Right ventricle myocardium superior (tissue), 1 donor: ENCODE data around the gene GALNT13. TPM values are rescaled to one million over a fixed set of nuclear protein-coding genes. Genes with fewer than 3 reads are reported as not detected.

Source experiments
- ATAC-seq: fragments of 200-7000 bp; cut with Tn5 transposase; one replicate; pipeline ENCODE4 v1.9.1; 2020; ENCODE audit warnings: mild to moderate bottlenecking; ENCODE audit not compliant: poor library complexity
- DNase-seq: peaks from one replicate; pipeline ENCODE4 v3.0.0-alpha.2; 2020
- intact Hi-C: fragments of 100-400 bp; cut with DNase I; formaldehyde crosslinking; loops from one replicate; pipeline ENCODE4 v1.11.2; 2022
- long read RNA-seq: library from polyadenylated mRNA; unstranded; transcript quantifications from one replicate; pipeline ENCODE4 v2.0.0, GENCODE V29; 2021
- total RNA-seq: library from RNA; stranded (reverse); fragmentation: NEBNext Ultra II Directional; extraction: Animal tissue kit (Norgen Biotek cat#: 25700); gene quantifications from one replicate; pipeline ENCODE4 v1.2.1, GENCODE V29; 2021
- donor health status: DM: no; HTN: yes; CAD: no; lungs with severe emphysema.

GALNT13 gene
- total RNA-seq, result not detected
- long read RNA-seq, result 0 reads

DNA sequence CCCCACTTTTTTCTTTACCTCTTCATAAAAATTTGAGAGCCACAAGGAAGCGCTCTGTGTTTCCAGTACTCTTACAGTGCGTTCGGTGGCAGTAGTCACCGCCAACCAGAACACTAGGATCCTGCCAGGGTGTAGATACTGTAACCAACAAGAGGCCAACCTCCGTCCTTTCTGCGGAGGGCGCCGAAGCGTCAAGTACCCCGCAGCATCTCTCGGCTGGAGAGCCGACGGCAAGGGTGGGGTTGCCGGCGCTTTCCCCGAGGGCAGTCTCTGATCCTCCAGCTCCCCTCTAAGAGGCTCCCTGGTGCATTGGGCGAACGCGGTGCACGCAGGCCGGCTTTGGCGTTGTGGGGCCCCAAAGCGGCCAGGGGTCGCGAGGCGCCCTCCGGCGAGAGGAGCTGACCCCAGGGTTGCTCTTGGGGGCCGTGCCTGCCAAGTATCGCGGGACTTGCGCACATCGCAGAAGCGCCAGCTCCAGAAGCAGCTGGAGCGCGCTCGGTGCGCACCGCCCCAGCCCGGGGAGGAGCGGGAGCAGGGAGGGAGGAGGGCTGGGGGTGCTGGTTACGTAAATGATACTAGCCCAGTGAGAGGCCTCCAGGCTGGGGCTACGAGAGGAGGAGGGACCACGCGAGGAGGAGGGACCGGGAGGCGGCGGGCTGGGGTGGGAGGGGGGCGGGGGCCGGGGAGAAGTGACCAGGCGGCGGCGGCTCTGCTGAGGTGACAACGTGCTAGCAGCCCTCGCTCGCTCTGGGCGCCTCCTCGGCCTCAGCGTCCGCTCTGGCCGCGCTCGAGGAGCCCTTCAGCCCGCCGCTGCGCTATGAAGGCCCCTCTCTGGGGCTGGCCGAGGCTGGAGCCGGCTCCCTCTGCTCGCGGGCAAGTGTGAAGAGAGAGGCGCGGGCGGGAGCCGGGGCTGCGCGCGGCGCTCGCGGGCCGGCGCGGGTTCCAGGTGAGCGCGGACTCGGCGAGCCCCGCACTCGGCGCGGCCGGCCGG, at the start of gene GALNT13:
Gene GALNT13, plus strand, starts transcription at position 692 of the 991 bp plus-strand sequence.
- DNase-seq (no peak), ATAC-seq (peak; percentile 45)
- intact Hi-C loops, result no loop called here

DNA sequence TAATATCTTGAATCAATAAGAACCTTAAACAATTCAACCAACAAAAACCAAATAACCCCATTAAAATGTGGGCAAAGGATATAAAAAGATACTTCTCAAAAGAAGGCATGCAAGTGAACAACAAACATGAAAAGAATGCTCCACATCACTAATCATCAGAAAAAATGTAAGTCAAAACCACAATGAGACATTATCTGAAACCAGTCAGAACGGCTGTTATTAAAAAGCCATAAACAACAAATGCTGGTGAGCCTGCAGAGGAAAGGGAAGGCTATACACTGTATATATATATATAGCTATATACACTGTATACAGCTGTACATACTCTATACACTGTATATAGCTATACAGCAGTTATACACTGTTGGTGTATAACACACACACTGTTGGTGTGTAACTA, 47.8 kb upstream of the GALNT13 start:
- intact Hi-C loops, result no loop called here
- no peak for ATAC-seq
- DNase-seq, result no peak

DNA sequence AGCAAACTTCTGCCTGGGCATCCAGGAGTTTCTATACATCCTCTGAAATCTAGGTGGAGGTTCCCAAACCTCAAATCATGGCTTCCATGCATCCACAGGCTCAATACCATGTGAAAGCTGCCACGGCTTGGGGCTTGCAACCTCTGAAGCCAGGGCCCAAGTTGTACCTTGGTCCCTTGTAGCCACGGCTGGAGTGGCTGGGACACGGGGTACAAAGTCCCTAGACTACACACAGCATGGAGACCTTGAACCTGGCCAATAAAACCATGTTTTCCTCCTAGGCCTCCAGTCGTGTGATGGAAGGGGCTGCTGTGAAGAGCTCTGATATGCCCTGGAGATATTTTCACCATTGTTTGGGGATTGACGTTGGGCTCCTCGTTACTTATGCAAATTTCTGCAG, 43.4 kb upstream of the GALNT13 start:
- intact Hi-C loops, result no loop called here
- ATAC-seq, result no peak
- DNase-seq, result no peak

DNA sequence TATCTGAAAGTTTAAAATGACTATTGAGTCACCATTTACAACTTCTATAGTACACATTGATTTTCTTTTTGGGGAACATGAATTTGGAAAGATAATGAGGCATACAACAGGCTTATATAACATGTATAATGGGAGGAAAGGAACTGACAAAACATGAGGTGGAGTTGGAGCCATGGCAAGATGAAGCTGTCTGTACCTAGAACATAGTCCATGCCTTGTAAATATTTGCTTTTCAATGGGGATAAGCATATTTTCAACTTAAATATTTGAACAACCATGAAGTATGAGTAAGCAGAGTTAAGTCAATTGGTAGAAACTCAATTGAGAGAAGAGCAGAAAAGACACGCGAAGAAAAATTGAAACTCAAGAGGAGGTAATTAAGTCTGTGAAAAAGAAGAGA, 37.1 kb upstream of the GALNT13 start:
- DNase-seq (no peak), ATAC-seq (no peak)
- intact Hi-C loops, result no loop called here

DNA sequence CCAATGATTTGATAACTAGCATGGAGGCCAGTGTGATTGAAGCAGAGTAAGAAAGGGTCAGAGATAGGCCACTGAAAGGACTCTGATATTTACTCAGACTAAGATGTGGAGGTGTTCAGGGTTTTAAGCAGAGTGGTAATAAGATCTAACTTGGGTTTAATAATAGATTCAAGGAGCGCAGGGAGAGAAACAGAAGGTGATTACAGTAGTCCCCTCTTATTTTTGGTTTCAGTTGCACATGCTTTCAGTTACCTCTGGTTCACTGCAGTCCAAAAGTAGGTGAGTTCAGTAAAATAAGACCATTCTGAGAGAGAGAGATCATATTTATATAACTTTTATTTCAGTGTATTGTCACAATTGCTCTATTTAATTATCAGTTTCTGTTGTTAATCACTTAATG, 13.5 kb upstream of the GALNT13 start:
- no peak for ATAC-seq
- no peak for DNase-seq
- intact Hi-C loops, result no loop called here

DNA sequence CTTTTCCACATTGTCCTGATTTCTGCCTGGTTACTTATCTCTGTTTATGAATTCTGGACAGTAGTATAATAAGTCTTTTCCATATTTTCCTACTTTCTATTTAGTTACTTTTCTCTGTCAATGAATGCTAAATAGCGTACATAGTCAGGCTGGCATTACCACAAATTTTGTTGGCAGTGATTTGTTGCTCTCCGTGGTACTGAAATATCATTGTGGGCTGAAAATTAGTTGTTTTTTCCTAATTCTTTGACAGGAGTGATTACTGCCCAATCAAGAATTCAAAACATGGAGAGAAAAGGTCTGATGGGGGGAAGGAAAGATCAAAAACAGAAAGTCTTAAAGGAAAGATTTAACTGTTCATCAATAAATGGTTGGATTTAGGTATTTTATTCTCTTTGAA, 7.7 kb upstream of the GALNT13 start:
- ATAC-seq, result no peak
- DNase-seq, result no peak
- intact Hi-C loops, result no loop called here

DNA sequence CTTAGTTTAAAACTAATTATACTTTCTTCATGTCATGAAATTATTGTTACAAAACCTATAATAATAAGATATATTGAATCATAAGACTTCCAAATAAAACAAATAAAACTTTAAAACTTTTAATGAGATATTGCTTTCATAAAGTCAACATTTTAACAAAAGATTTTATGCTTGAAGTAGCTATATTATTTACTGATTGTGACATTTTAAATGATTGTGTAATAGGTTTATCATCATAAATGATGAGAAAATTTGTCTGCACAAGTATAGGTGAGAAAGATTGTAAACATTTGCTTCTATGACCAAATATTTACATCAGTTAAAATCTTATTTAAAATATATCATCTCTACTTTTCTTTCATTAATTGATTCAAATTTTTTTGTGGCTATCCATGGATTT, 5.1 kb upstream of the GALNT13 start:
- DNase-seq (no peak), ATAC-seq (no peak)
- intact Hi-C loops, result no loop called here

DNA sequence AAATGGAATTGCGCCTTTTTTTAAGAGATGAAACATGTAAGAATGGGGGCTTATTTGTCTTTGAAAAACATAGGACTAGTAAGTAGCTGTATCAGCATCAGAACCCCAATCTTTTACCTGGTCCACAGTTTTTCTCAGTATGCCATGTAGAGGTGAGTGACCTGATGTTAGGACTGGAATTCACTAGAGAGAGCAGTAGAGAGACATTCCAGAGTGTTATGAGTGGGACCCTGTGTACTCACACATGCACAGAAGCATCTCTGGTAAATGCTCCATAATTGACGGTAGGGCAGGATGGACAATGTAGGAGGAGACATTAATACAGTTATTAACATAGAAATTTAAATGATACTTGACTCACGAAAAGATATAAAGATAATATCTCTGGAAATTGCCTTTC, 1.4 kb upstream of the GALNT13 start:
- ATAC-seq (no peak), DNase-seq (no peak)
- intact Hi-C loops, result no loop called here

DNA sequence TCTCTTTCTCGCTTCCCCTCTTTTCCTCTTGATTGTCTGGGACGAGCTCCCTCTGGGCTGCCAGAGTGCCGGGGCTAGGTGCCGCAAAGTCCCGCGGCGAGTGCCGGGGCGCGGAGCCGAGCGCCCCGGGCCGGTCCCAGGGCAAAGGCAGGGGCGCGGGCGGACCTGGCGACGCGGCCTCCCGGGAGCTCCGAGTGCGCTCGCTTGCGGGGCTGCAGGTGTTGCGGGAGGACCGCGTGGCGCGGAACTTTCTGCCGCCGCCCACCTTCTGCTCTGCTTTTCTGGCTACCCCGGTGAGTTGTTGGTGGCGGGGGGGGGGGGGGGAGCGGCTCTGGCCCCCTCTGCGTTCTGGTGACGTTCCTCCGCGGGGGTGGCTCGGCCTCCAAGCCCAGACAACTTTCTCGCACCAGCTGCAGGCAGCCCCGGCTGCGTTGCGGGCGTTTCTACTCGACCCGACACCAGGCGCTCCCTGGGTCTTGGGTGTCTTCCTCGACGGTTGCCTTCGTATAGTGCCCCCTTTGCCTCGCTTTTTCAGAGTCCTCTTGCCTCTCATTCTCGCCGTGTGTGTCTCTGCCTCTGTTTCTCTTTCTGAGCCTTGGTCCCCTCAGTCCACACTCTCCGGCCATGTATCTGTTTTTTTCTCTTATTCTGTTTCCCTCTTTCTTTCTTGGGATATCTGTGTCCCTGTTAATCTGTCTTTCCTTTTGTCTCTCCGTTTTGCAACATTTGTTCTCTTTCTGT, 759 bp downstream of the GALNT13 start:
- intact Hi-C loops, result no loop called here
- no peak for ATAC-seq
- DNase-seq, result no peak

DNA sequence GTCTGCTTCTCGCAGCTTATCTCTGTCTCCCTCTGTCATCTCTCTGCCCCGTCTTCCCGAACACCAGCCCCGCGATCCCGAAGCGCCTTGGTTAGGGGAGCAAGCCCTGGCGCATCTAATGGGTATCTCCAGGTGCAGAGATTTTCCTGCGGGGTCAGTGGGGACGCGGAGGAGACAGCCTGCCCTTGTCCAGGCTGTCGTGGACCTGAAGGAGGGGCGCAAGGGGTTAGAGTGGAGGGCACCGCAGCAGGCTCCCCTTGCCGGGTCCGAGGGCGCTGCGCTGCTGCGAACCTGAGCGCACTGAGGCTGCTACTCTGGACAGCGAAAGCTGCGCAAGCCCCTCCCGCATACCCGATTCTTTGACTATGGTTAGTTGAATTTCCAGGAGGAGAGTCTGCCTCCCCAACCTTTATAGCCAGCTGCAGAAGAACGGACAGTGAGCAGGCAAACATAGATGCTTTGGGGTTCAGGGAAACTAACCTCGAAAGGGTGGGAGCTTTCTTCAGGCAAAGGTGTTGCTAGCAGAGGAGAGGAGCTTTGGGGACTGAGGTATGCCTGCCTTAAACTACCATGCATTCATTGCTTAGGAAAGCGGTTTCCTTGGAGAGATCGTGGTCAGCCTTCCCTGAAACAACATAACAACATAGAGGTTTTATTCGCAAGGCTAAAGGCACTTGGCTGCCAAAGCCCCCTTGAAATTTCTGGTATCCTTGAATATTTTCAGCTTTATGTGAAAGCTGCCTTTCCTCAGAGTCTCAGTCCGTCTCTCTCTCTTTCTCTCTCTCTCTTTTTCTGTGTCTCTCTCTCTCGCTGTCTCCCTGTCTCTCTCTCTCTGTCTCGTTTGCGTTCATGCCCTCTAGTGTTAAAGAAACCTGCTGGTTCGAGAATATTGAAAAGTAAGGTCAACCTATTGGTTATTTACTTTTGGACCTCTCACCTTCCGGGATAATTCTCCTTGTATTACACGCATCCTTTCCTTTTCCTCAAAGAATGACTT, 1.6 kb downstream of the GALNT13 start:
- intact Hi-C loops, result no loop called here
- DNase-seq, result no peak

DNA sequence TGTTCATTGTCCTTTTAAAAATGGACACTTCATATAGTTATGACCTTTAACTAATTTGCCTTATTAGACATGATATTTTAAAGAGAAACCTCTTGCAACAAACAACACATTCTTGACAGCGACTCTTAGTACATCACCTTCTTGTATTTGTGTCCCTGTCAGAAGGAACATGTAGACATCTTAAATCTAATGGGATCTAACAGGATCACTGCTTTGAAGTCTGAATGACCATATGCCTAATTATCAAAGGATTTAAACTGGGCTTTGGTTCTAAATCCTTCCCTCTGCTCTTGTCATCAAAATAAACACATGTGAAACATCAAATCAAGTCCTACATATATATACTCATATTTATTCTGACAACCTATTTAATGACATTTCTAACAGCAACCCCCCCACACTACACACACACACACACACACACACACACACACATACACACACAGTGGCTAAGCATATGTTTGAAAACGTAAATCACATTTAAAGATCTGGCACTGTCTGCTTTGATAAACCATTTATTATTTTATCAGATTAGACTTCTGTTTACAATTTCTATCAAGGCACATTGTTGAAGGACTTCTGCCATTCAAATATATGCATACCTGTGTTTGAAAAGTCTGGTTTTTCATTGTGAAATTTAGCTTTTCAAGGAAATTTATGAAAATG, 4.2 kb downstream of the GALNT13 start:
- no peak for DNase-seq
- intact Hi-C loops, result no loop called here
- ATAC-seq, result no peak

More for the DNA sequence above, 1.6 kb downstream of the GALNT13 start:
- ATAC-seq, result no peak

DNA sequence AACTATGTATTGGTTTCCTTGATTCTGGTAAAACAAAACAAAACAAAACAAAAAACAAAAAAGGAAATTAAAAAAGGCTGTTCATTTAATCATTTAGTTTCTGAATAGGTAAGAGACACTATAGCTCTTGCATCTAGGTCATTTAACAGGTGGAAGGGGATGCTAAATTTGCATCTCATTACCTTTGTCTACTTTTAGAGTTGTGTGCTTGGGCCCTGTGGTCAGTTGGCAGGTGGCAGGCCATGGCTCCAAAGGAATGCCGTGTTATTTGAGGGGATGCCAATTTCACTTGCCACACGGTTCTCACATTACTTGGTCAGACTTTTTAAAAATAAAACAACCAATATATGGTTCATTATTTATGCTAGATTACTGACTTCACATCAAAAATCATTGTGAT, 9.2 kb downstream of the GALNT13 start:
- ATAC-seq, result no peak
- intact Hi-C loops, result no loop called here
- DNase-seq, result no peak

DNA sequence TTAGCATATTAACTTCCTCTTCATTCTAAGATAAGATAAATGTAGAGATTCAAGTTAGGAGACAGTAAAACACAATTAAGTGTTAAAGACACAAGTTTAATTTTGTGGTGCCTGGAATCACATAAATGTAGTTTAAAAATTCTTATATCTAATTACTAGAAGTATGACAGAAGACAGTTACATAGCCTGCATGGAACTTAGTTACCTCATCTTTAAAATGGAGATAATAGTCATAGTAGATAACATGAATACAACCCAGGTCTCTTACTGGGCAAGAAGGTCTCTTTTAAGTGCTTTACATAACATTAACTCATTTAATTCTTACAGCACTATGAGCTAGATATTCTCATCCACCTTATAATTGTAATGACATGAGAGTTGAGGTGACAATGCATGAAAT, 15.1 kb downstream of the GALNT13 start:
- DNase-seq (no peak), ATAC-seq (no peak)
- intact Hi-C loops, result no loop called here

DNA sequence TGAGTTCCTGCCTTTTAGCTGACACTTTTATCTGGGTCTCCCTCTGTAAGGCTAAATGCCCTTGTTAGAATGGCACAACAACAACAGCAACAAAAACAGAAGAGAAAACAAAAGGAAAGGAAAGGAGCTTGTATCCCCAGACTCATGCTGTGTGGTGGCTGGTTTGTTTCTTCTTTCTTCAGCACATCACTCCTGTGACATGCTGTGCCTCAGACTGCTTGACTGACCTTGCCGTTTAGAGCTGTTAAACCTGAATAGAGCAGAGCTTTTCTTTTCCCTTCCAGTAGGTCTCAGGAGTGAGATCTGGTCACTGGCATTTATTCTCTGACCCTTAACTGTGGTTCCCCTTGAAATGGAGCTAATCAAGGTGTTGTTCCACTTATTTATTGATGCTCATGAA, 18.9 kb downstream of the GALNT13 start:
- ATAC-seq (no peak), DNase-seq (no peak)
- intact Hi-C loops, result no loop called here

DNA sequence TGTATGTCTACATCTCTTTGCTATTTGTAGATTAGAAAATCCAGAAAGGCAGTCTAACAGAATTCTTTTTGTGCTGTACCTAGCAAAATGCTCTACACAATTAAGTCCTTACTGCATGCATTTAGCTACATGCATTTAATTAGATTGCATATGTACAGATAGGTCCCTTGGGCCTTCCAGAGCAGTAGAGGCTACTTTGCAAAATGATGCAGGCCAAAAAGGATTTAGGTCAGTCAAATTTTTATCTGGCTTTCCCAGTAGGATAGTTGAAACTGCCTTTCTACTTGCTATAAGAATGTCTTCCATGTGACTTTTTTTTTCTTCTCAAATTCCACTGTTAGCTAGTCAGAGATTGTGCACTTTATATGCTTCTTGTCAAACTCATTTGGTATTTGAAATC, 19.3 kb downstream of the GALNT13 start:
- DNase-seq (no peak), ATAC-seq (no peak)
- intact Hi-C loops, result no loop called here

DNA sequence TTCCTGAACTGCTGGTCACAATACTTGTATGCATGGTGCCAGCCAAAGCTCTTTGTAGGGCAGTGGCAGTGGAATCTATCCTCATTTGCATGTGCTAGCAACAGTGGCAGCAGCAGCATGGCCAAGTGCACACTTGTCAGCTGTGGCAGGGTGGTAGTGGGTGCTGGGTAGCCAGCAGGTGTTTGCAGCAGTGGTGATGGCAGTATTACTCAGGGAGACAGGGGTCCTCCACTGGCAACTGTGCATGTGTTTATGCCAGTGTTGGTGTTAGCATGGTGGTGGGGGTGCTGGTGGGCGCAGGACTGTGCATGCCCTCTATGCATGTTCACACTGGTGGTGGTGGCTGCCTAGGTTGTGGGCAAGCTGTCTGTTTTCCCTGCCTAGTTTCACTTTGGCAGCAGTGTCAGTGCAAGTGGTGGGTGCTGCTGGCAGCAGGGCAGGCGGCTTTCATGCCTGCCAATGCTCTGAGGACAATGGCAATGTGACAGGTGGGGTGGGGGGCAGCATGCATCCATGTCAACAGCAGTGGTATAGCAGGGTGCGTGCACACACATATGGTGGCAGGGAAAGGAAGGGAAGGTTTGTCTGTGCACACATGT, 41.2 kb downstream of the GALNT13 start:
- DNase-seq, result peak; percentile 29

DNA sequence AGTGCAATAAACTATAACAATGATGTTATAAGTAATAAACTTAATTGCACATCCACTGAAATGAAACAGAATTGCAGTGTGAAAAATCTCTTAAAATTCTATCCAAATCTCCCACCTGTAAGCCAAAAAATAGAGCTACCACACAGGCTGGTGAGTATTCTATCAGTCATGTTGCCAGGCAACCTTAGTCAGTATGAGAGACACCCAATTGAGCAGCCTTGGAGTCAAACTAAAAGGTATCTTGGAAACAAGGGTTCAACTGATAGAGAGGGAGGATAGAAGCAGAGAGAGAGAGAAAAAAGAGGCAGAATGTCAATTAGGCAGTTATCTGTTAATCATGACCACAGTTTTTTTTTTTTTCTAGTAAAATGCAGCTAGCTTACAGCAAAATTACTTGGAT, 45.8 kb downstream of the GALNT13 start:
- ATAC-seq (no peak), DNase-seq (no peak)
- intact Hi-C loops, result no loop called here

More for the DNA sequence above, 41.2 kb downstream of the GALNT13 start:
- intact Hi-C loops, result no loop called here
- ATAC-seq, result no peak

DNA sequence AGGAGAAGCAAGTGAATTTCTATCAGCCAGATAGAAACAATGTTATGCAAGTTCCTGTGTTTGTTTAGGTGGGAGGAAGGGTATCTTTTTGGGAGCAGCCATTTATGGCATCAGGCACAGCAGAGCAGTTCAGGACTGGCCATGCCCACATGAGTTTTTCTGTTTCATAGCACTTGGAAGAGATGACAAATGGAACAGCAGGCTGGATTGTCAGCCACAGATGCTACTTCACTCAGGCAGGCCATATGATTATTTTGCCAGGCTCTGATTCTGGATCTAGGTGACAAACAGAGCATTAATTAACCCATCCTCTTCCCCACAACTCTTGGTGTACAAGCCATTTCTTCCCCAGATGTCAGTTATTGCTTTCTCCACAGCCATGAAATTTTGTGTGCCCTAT, 63.8 kb downstream of the GALNT13 start:
- intact Hi-C loops, result no loop called here
- DNase-seq, result no peak
- no peak for ATAC-seq
